CD4-positive, alpha-beta T cell treated with Interleukin-2 at 100 ng/mL for 4 hours (primary cell): ENCODE results near the gene ORAI2.
"Not testable (repeated sequence)": the region's sequence is repeated elsewhere in the genome, so short reads cannot be mapped to it uniquely, and the experiment has no call there.

Experiments used
- DNase-seq: peaks from one replicate; pipeline ENCODE4 v3.0.0-alpha.2; 2020; ENCODE audit warnings: low spot score

Gene ORAI2

DNA sequence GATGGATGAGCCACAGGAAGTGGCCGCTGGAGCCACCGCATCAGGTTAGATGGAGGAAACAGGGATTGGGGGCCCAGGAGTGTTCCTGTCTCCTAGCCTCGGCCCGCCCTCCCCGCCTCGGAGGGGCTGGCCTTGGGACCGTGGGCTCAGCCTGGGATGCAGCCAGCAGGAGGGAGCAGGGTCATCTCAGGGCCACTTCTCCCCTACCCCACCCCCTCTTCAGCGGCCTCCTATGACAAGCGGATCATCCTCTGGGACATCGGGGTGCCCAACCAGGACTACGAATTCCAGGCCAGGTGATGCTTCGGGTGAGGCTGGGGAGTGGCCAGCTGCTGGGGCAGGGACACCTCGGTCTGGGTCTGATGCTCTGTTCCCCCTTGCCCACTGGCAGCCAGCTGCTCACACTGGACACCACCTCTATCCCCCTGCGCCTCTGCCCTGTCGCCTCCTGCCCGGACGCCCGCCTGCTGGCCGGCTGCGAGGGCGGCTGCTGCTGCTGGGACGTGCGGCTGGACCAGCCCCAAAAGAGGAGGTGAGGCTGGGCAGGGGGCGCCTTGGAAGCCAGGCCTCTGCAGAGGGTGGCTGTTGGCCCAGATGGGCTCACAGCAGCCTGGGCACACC lies 36.1 kb downstream of the ORAI2 start:
- DNase-seq, result no peak

DNA sequence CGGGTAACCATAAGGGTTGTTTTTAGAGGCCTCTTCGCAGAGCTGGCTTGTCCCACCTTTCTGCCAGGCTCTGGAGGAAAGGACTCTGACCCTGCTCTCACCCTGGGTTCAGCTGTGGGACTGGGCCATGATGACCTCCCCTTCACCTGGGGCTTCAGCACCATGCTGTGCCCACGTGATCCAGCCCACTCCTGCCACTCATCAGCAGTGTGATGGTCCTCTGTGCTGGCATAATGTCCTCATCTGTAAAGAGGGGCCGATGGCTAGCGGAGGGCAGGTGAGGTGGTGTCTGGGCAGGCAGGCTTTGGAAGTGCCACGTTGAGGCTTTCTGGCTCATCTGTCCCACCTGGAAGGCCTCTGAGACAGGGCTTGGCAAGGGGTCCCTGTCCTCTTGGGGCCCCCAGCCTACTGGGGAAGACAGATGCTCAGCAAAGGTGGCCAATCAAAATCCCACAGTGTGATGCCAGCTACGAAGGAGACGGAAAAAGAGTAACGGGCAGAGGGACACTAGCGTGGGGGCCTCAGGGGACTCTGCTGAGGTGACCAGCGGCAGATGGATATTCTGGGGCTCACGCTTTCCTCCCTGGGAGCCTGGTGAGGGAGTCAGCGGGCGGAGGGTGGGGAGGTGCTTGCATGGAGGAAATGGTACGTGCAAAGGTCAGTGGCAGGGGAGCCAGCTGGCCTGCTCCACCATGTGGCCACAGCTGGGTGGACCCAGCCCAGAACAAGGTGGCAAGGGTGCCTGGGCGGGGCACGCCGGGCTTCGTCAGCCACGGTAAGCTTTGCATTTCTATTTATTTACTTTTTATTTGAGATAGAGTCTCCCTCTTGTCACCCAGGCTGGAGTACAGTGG lies 36.8 kb downstream of the ORAI2 start:
- no peak for DNase-seq

- no peak for DNase-seq
These were observed 38.4 kb downstream of the ORAI2 start for GRCh38 chr7:102471791-102472125.

GRCh38 chr7:102472126-102473041 lies 39.0 kb downstream of the ORAI2 start:
- DNase-seq, result no peak

DNA sequence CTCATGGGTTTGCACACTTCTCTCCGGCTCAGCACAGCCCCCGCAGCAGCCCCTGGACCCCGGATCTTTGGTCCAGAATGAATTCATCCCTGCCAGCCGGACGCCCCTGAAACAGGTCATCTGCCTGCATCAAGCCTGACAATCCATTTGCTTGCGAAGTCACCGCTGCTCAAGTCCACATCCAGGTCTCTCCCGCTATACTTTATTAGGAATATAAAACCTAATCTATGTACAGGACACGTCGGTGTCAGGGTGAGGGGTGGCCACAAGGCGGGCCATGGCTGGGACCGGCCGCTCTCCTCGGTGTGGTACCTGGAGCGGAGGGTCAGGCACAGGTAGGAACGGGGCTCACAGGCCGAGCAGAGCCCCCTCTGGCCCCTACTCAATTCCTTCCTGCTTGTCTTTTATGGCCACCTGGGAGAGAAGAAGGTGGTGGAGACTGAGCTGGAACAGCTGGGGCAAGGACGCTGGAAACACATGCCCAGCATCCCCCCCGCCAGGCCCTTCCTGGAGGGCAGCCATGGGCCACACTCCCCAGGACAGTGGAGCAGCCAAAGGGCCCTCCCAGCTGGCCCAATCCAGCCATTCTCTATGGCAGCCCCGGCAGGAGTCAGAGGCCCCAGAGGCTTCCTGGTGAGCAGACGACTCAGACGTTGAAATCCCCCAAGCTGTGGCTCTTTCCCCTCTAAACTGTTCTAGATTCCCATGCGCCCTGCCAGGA lies 40.1 kb downstream of the ORAI2 start:
- no peak for DNase-seq

GRCh38 chr7:102474116-102474515 lies 40.7 kb downstream of the ORAI2 start:
- DNase-seq, result not testable (repeated sequence)

DNA sequence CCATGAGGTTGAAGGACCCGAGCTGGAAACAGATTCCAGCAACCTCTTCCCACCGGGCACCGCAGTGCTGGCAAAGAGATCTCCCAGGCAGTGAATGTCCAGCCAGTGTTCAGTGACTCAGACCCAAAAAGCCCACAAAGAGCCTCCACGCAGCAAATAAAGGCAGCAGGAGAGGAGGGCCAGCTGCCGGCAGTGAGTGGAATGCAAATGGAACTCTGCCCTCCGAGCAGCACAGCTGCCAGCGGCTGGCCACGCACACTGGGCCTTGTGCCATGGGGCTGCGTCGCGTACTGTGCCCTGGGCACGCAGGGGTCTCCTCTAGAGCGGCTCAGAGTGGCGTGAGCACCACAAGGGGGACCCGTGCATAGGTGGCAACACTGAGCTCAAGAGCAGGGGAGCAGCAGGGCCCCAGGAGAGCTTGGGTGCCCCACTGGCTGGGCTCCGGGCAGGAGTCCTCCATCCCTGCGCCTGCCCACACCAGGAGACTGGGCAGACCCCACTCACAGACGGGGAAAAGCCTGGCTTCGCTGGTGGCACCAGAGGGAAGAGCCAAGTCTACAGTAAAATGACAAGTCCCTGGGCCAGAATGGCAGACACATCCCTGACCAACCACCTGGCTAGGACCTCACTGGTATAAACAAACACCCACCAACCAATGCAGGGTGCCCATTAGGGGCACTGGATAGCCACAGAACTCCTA lies 41.5 kb downstream of the ORAI2 start:
- not testable (repeated sequence) for DNase-seq

DNA sequence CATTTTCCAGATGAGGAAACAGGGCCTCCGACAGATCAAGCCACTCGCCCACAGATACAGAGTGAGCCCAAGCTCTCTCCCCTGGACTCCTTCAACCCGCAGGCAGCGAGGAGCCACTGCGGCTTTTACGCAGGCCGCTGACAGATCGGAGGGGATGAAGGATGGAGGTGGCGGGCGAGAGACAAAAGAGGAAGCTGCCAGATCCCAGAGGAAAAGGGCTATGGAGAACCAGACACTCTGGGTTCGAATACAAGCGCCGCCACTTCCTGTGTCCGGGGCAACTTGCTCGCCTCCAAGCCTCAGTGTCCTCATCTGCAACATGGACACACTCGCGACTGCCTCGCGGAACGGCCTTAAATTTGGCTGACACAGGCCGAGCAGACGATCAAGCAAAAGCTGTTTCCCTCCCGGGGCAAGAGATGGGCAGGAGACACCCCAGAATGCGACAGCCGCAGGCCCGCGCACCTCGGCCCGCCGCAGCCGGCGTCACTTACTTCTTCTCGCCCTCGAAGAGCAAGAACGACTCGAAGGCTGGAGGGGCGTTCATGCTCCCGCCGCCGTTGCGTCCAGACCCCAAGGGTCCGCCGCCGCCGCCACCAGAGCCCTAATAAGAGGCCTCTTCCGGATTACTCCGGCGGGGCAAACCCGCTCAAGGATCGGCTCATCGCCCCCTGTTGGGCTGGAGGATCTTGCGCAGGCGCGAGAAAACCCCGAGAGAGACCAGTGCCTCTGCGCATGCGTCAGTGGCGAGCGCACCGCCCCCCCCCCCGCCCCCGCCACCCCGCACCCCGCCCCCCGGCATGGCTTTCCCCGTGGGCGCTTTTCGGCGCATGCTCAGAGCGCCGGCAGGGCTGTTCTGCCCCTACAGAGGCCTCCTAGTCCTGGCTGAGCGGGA lies 45.2 kb downstream of the ORAI2 start, which contains the start of gene POLR2J:
TSS of gene POLR2J (minus strand) at position 609 of the 895 bp plus-strand sequence. CDS start at position 547, 62 bp downstream.
- DNase-seq, result peak; percentile 96

- not testable (repeated sequence) for DNase-seq
These were observed 45.8 kb downstream of the ORAI2 start for GRCh38 chr7:102479209-102479584.

GRCh38 chr7:102479982-102480637 lies 46.7 kb downstream of the ORAI2 start:
- DNase-seq, result peak; percentile 41

DNA sequence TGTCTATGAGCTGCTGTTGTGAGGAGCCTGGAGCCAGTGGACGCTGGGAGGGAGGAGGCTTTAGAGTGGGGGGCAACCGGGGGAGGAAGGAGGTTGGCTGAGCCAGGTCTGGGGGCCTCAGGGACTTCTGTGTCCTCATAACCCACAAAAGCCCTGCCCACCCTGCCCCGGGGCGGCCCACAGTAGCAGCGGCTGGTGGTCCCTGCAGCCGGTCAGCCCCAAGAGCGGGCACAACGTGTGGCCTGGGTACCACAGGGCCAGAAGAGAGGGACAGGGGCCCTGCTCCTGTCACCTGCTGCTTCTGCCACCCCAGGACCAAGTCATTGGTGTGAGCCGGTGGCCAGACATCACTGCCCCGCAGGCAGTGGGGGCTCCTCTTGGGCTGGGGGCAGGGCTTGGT lies 48.6 kb downstream of the ORAI2 start:
- not testable (repeated sequence) for DNase-seq

DNA sequence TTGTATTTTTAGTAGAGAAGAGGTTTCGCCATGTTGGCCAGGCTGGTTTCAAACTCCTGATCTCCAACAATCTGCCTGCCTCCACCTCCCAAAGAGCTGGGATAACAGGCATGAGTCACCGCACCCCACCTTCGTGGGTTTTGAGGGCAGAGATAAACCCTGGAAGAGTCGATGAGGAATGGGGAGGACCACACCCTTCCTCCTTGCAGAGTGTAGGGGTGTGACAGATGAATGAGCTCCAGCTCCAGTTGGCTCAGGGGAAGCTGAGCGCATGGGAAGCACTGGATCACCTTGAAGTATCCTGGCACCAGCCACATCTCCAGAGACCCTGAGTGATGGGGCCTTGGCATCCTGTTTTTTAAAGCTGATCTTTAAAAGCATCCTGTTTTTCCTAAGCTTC lies 50.9 kb downstream of the ORAI2 start:
- not testable (repeated sequence) for DNase-seq

DNA sequence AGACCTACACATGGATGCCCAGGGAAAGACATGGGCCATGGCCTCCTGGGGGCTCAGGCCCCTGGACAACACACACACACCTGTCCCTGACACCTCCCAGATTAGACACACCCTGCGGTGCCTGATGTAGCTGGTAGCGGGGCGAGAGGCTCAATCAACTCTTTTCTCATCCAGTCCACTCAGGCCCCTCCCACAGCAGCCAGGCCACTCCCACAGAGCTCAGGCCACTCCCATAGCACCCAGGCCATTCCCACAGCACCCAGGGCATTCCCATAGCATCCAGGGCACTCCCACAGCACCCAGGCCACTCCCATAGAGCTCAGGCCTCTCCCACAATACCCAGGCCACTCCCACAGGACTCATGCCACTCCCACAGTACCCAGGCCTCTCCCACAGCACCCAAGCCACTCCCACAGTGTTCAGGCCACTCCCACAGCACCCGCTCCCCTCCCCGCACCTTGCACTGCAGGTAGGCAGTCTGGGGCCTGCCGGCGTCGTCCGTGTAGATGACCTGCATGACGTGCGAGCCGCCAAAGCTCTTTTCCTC lies 57.2 kb downstream of the ORAI2 start:
- not testable (repeated sequence) for DNase-seq

DNA sequence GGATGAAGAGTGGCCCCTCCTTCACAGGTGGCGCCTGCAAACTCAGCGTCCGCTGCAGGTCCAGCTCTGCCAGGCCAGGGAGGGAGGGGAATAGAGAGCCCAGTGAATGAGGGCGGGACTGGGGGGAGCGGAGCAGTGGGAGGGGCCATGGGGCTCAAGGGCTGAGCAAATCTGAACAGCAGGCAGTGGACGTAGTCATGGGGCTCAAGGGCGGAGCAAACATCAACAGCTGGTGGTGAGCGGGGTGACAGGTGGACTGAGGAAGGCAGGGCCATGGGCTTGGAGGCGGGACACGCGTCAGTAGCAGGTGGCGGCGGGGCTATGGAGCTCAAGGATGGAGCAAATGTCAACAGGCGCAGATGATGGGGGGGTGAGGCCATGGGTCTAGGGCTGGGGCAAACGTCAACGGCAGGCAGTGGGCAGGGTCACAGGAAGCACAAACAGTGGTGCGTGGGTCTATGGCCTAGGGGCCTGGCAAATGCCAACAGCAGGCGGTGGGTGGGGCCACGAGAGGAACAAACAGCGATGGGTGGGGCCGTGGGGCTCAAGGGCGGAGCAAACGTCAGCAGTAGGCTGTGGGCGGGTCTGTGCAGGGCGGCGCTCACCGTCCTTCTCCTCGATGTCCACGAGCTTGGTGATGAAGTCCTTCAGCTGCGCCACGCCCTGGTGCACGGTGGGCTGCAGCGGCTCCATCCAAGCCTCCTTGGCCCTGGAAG lies 60.0 kb downstream of the ORAI2 start:
- DNase-seq, result not testable (repeated sequence)

DNA sequence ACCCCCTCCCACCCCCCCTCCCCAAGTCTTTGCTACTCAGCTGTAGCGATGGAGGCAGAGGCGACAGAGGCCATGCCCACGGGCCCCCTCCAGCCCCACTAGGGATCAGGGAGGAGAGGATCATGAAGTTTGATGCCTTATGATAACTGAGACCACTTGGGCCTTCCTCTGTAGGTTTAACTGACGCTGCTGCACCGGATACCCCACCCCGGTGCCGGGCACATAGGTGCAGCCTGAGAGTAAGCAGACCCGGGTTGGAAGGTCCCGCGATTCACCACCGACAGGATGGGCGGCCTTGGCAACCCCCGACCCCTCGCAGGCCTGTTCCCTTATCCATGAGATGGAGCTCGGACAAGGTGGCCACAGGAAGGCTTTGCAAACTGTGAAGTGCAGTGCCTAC lies 60.7 kb downstream of the ORAI2 start:
- DNase-seq, result peak; percentile 39

DNA sequence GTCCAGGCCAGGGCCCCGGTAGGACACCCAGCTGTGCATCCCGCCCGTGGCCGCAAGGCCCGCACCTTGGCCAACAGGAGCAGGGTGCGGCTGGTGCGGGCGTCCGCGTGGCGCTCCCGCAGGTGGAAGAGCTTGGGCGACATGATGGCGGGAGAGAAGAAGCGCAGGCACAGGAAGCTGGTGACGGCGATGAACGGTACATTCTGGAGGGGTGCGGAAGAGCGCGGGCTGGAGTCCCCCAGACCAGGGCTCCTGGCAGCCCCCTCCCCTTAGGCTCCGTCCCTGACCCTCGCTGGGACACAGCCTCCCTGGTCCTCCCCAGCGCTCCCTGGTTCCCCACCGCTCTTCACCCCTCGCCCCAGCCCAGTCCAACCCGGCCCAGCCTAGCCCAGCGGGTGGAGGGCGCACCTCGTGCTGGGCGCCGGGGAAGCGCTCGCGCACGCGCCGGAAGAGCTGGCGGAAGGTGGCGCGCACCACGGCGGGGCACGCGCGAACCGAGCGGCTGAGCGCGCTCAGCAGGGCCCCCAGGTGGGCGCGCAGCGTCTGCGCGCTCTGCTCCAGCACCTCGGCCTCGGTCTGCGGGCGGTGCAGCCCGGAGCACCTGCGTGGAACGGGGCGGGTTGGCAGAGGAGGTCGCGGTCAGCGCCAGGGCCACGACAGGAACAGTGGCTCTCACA lies 61.2 kb downstream of the ORAI2 start:
- not testable (repeated sequence) for DNase-seq

DNA sequence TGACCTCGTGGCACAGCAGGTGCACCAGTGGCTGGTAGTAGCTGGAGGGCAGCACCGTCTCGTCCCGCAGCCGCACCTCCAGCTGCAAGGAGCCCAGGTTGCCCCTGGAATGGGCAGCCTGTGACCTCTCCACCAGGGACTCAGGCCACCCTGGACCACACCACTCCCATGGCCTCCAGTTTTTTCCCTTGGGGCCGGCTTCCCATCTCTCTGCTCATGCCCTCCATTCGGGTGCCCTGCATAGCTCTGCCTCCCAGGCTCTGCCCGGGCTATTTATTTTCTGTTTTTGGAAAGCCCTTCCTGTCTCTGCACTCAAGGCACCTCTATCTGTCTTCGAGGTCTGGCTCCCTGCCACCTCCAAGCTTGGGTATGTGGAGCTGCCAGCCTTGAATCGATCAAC lies 63.5 kb downstream of the ORAI2 start:
- DNase-seq, result not testable (repeated sequence)

DNA sequence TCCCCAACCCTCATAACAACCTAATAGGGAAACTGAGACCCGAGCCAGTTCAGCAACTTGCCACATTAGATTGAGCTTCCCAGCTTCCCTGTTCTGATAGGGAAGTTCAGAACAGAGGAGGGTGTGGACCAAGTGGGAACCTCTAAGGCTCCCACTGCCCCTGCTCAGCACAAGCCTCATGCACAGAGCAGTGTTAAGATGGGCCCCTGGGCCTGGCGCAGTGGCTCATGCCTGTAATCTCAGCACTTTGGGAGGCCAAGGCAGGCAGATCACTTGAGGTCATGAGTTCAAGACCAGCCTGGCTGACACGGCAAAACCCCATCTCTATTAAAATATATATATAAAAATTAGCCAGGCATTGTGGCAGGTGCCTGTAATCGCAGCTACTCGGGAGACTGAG lies 63.9 kb downstream of the ORAI2 start:
- not testable (repeated sequence) for DNase-seq
